Natural killer cell (primary cell): Measurements from ENCODE around the gene YPEL2. TPM values are rescaled to one million over a fixed set of nuclear protein-coding genes. Genes with fewer than 3 reads are reported as not detected.

ENCODE experiments used
- ATAC-seq, 3 donors: fragments of 150-1000 bp in 2 of 3; fragments of 200-7000 bp in 1 of 3; cut with Tn5 transposase; 1 replicate in 1 of 3; 2 replicates in 2 of 3; pipeline ENCODE4 v1.10.0; 2021; ENCODE audit warnings: mild to moderate bottlenecking in 2 of 3, moderate library complexity in 2 of 3
- DNase-seq, 2 donors: peaks; one replicate each; pipeline versions ENCODE4 v3.0.0 to v3.0.0-alpha.2; 2013 to 2021; ENCODE audit warnings: mixed read lengths in 1 of 2
- H3K27ac ChIP-seq: one replicate; pipeline ENCODE4 v1.5.1; 2013; ENCODE audit warnings: mild to moderate bottlenecking, low read length
- H3K27me3 ChIP-seq: one replicate; pipeline ENCODE4 v1.6.1; 2013; ENCODE audit warnings: low read length; ENCODE audit not compliant: control insufficient read depth, insufficient read depth
- H3K36me3 ChIP-seq: one replicate; pipeline ENCODE4 v1.6.1; 2013; ENCODE audit warnings: low read length; ENCODE audit not compliant: control insufficient read depth, insufficient read depth
- H3K4me1 ChIP-seq: one replicate; pipeline ENCODE4 v1.6.1; 2013; ENCODE audit warnings: low read length; ENCODE audit not compliant: control insufficient read depth, insufficient read depth
- H3K4me3 ChIP-seq: one replicate; pipeline ENCODE4 v1.5.1; 2013; ENCODE audit warnings: low read length
- H3K9me3 ChIP-seq: one replicate; pipeline ENCODE4 v1.6.1; 2013; ENCODE audit warnings: low read length; ENCODE audit not compliant: control insufficient read depth, insufficient read depth
- H3K27ac Mint-ChIP-seq, 2 donors: one replicate each; pipeline ENCODE4 v1.8.0; 2022; ENCODE audit warnings: mild to moderate bottlenecking in 2 of 2, mixed read lengths in 2 of 2, moderate library complexity in 1 of 2
- H3K27me3 Mint-ChIP-seq, 2 donors: one replicate each; pipeline ENCODE4 v1.8.0; 2022; ENCODE audit warnings: low read depth in 2 of 2, mixed read lengths in 2 of 2
- H3K36me3 Mint-ChIP-seq: one replicate; pipeline ENCODE4 v1.8.0; 2022; ENCODE audit warnings: mixed read lengths
- H3K4me1 Mint-ChIP-seq, 2 donors: one replicate each; pipeline ENCODE4 v1.8.0; 2022; ENCODE audit warnings: mixed read lengths in 2 of 2
- H3K4me3 Mint-ChIP-seq: one replicate; pipeline ENCODE4 v1.8.0; 2022; ENCODE audit warnings: mild to moderate bottlenecking, moderate library complexity, mixed read lengths
- H3K9me3 Mint-ChIP-seq, 2 donors: one replicate each; pipeline ENCODE4 v1.8.0; 2022; ENCODE audit warnings: mixed read lengths in 2 of 2
- CTCF ChIP-seq: fragments of 200-600 bp; IDR thresholded peaks from one replicate; pipeline ENCODE4 v1.8.0; 2022; ENCODE audit warnings: antibody characterized with exemption
- WGBS: methylation state at CpG from one replicate; pipeline ENCODE4 v1.1.7; 2013; ENCODE audit warnings: missing lambda C conversion rate; ENCODE audit not compliant: insufficient coverage; 5-methylcytosine and 5-hydroxymethylcytosine counted together
- intact Hi-C: fragments of 100-400 bp; cut with micrococcal nuclease; formaldehyde crosslinking; loops from one replicate; pipeline ENCODE4 v1.14.2; 2022
- total RNA-seq, 4 donors: library from RNA; stranded (reverse); fragments of 120-200 nt in 1 of 4; gene quantifications; one replicate each; pipeline versions ENCODE4 v1.2.3 to v1.2.4, GENCODE V29; 2013 to 2022

The YPEL2 gene
- total RNA-seq, 3 donors from 2014 or later (not counting 1 experiment from before 2014, with no cell fraction given) = 30.5 to 35.6 (median 33.5) TPM

- H3K4me3 ChIP-seq = no peak overlapping the region
- Mint-ChIP-seq H3K27me3 (no peaks in the 10 kb centered on the region), H3K9me3 (no peaks in the 10 kb centered on the region), H3K36me3 (no peaks in the 10 kb centered on the region), H3K27ac (no peak overlapping the region), H3K4me1 (peaks cover 19 to 52% of the 10 kb centered on the region in 2 donors), H3K4me3 (no peak overlapping the region)
- 91% methylated on average over 2 of the region's 2 CpGs for WGBS
- peaks cover 11% of the 10 kb centered on the region for H3K4me1 ChIP-seq
- peaks cover 3% of the 10 kb centered on the region for H3K36me3 ChIP-seq
- DNase-seq = no peak
- TF ChIP-seq CTCF = no peak
- no peaks in the 10 kb centered on the region for H3K9me3 ChIP-seq
- ATAC-seq = no peak
- intact Hi-C loops = no loop called here
- no peaks in the 10 kb centered on the region for H3K27me3 ChIP-seq
- H3K27ac ChIP-seq = no peak overlapping the region
These were observed 25.2 kb downstream of the YPEL2 start for GRCh38 chr17:59356543-59357218.

- Mint-ChIP-seq H3K36me3 (no peaks in the 10 kb centered on the region), H3K27me3 (no peaks in the 10 kb centered on the region), H3K9me3 (no peaks in the 10 kb centered on the region), H3K4me3 (no peak overlapping the region), H3K4me1 (peaks cover 21 to 52% of the 10 kb centered on the region in 2 donors), H3K27ac (no peak overlapping the region)
- ATAC-seq = no peak
- intact Hi-C loops = no loop called here
- DNase-seq = no peak
- Histone ChIP-seq H3K4me3 (no peak overlapping the region), H3K4me1 (peaks cover 17% of the 10 kb centered on the region), H3K36me3 (peaks cover 3% of the 10 kb centered on the region), H3K9me3 (no peaks in the 10 kb centered on the region), H3K27ac (no peak overlapping the region), H3K27me3 (no peaks in the 10 kb centered on the region)
- no peak for TF ChIP-seq CTCF
These were observed 25.8 kb downstream of the YPEL2 start for GRCh38 chr17:59357219-59357697.

- H3K4me1 ChIP-seq = peaks cover 18% of the 10 kb centered on the region
- no peaks in the 10 kb centered on the region for H3K27me3 ChIP-seq
- peaks cover 28 to 52% of the 10 kb centered on the region in 2 donors for H3K4me1 Mint-ChIP-seq
- H3K4me3 ChIP-seq = no peak overlapping the region
- H3K27ac ChIP-seq = no peak overlapping the region
- no peak for TF ChIP-seq CTCF
- H3K36me3 Mint-ChIP-seq = no peaks in the 10 kb centered on the region
- no peaks in the 10 kb centered on the region for H3K9me3 ChIP-seq
- peaks cover 3% of the 10 kb centered on the region for H3K36me3 ChIP-seq
- ATAC-seq (no peak), DNase-seq (no peak)
- H3K9me3 Mint-ChIP-seq = no peaks in the 10 kb centered on the region
- no peaks in the 10 kb centered on the region for H3K27me3 Mint-ChIP-seq
- intact Hi-C loops = no loop called here
- no peak overlapping the region for H3K4me3 Mint-ChIP-seq
- no peak overlapping the region for H3K27ac Mint-ChIP-seq
- 100% methylated on average over 1 of the region's 1 CpG for WGBS
These were observed 26.5 kb downstream of the YPEL2 start for GRCh38 chr17:59357929-59358328.

GRCh38 chr17:59361386-59361785, 29.9 kb downstream of the YPEL2 start:
- peak overlapping the region; percentile 31 to 59 for H3K27ac Mint-ChIP-seq
- H3K27me3 ChIP-seq = no peaks in the 10 kb centered on the region
- peaks cover 40% of the 10 kb centered on the region for H3K4me1 ChIP-seq
- H3K36me3 ChIP-seq = peaks cover 1% of the 10 kb centered on the region
- TF ChIP-seq CTCF = no peak
- intact Hi-C loops = no loop called here
- H3K4me3 Mint-ChIP-seq = peak overlapping the region; percentile 67
- H3K36me3 Mint-ChIP-seq = no peaks in the 10 kb centered on the region
- no peak overlapping the region for H3K4me3 ChIP-seq
- H3K4me1 Mint-ChIP-seq = peaks cover 35 to 65% of the 10 kb centered on the region in 2 donors
- DNase-seq (no peak), ATAC-seq (no peak)
- no peaks in the 10 kb centered on the region for H3K27me3 Mint-ChIP-seq
- 64% methylated on average over 3 of the region's 3 CpGs for WGBS
- H3K9me3 ChIP-seq = no peaks in the 10 kb centered on the region
- H3K9me3 Mint-ChIP-seq = no peaks in the 10 kb centered on the region
- H3K27ac ChIP-seq = peak overlapping the region; percentile 31
